Breast epithelium (tissue), 3 donors: ENCODE results near the gene ABL1.

Experiments
- CTCF ChIP-seq, 3 donors: fragments of 450-650 bp; IDR thresholded peaks; one replicate each; pipeline ENCODE4 v1.5.1; 2016 to 2017; ENCODE audit warnings: antibody characterized with exemption in 3 of 3, mild to moderate bottlenecking in 3 of 3, moderate library complexity in 3 of 3
- POLR2AphosphoS5 ChIP-seq, 3 donors: sonication (generic); formaldehyde crosslinking; IDR thresholded peaks; one replicate each; pipeline ENCODE4 v1.6.1; 2017; ENCODE audit warnings: antibody characterized with exemption in 3 of 3

- TF ChIP-seq POLR2AphosphoS5 (IDR thresholded peaks at IDR 0.05) = no peak
- no peak for TF ChIP-seq CTCF (IDR thresholded peaks at IDR 0.05)
These were observed 99.9 kb downstream of the ABL1 start for GRCh38 chr9:130934702-130935647.
